ENCODE data around the gene CTSW.

DNA sequence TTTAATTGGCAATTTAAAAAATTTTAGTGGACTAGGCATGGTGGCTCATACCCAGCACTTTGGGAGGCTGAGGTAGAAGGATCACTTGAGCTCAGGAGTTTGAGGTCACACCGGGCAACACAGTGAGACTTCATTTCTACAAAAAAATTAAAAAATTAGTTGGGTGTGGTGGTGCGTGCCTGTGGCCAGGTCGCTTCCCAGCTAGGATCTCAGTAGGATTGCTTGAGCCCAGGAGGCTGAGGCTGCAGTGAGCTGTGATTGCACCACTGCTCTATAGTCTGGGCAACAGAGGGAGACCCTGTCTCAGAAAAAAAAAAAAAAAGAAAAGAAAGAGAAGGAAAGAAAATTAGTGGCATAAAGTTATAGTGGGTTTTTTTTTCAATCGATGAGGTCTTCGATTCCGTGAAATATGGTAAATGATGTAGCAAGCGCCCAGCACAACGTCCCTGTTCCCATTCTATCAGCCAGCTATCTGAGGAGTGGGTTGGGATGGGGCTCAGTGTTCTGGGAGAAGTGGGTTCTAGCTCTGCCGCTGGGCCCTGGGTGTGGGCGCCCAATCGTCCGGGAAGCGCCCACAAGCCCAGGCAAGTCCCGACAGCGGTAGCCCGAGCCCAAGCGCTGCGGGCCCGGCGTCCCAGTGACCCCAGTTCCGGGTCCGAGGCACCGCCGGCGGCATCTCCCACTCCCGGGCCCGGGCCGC is 19.2 kb downstream of the CTSW start:
- TF ChIP-seq, protein P1, sequence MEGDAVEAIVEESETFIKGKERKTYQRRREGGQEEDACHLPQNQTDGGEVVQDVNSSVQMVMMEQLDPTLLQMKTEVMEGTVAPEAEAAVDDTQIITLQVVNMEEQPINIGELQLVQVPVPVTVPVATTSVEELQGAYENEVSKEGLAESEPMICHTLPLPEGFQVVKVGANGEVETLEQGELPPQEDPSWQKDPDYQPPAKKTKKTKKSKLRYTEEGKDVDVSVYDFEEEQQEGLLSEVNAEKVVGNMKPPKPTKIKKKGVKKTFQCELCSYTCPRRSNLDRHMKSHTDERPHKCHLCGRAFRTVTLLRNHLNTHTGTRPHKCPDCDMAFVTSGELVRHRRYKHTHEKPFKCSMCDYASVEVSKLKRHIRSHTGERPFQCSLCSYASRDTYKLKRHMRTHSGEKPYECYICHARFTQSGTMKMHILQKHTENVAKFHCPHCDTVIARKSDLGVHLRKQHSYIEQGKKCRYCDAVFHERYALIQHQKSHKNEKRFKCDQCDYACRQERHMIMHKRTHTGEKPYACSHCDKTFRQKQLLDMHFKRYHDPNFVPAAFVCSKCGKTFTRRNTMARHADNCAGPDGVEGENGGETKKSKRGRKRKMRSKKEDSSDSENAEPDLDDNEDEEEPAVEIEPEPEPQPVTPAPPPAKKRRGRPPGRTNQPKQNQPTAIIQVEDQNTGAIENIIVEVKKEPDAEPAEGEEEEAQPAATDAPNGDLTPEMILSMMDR (IDR thresholded peaks at IDR 0.05): no peak
- TF ChIP-seq POLR2A (IDR thresholded peaks at IDR 0.05): no peak
